ENCODE measurements around the gene TSPAN13.
"Not testable (repeated sequence)": the region's sequence is repeated elsewhere in the genome, so short reads cannot be mapped to it uniquely, and the experiment has no call there.

TSPAN13 gene

DNA sequence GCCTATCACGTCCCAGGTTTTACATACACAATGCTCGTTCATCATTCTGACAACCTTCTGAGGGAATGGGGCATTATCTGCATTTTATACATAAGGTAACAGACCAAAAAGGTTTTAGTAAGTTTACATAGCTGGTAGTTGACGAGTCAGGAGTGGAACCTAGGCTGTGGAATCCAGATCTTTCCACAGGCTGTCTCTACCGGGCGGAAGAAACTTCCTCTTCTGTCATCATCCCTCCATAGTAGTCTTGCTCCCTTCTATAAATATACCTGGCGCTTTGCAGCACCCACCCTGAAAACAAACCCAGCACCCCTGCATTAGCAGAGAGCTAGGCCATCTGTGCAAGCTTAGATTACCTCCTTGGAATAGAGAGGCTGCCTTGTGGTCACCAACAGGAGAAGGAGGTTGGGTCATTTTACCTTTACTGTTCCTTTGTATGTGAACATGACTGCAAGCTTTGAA, 1.3 kb downstream of the TSPAN13 start:
- no peaks in the 10 kb centered on the region for H3K27me3 ChIP-seq (ENCODE audit: control insufficient read depth in 2 of 2, insufficient read depth in 2 of 2, low read length in 2 of 2)
- peak overlapping the region; percentile 76 to 86 for H3K27ac ChIP-seq (ENCODE audit: low read depth in 2 of 2, low read length in 2 of 2)
- H3K9me3 ChIP-seq (ENCODE audit: control insufficient read depth in 2 of 2, low read length in 2 of 2), result no peaks in the 10 kb centered on the region
- peak overlapping the region; percentile 91 to 92 for H3K4me3 ChIP-seq (ENCODE audit: low read length in 2 of 2)
- peaks cover 2 to 9% of the 10 kb centered on the region in 2 donors for H3K4me1 ChIP-seq (ENCODE audit: control insufficient read depth in 2 of 2, insufficient read depth in 2 of 2, low read length in 2 of 2)
- H3K36me3 ChIP-seq (ENCODE audit: control insufficient read depth in 2 of 2, insufficient read depth in 2 of 2, low read length in 2 of 2), result no peaks in the 10 kb centered on the region
- H3K9ac ChIP-seq (ENCODE audit: low read depth in 1 of 2, low read length in 2 of 2), result peak overlapping the region; percentile 54 to 89

DNA sequence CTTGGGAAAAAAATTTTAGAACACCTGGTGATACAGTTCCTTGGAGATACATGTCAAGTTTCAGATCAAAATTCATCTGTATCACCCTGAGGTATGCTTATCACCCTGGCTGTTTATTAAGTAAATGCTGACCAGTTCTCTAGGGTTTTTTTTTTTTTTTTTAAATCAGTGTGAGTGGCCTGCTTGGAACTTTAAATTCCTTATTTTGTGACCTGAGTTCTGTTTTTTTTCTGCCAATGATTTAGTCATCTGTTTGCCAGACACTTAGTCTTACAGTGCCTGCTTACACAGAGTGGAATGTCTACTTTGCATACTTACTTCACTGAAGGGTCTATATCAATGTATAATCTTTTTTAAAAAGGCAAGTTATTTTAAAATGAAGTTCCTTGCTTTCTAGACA, 1.8 kb downstream of the TSPAN13 start:
- Histone ChIP-seq H3K4me3 (ENCODE audit: low read length in 2 of 2) (peak overlapping the region; percentile 91 to 92), H3K9me3 (ENCODE audit: control insufficient read depth in 2 of 2, low read length in 2 of 2) (no peaks in the 10 kb centered on the region)

DNA sequence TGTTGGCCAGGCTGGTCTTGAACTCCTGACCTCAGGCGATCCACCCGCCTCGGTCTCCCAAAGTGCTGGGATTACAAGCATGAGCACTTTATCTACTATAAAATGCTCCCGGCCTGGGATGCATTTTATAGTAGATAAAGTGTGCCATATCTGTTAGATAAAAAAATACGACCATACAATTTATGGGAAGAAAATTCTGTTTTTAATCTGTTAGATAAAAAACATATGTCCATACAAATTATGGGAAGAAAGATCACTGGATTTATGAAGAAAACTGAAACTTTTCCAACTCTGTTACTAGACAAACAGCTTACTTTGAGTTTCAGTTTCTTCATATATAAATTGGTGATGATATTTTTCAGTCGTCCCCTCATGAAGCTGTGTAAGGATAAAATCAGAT, 4.5 kb downstream of the TSPAN13 start:
- no peak overlapping the region for H3K9ac ChIP-seq (ENCODE audit: low read depth in 1 of 2, low read length in 2 of 2)
- no peaks in the 10 kb centered on the region for H3K27me3 ChIP-seq (ENCODE audit: control insufficient read depth in 2 of 2, insufficient read depth in 2 of 2, low read length in 2 of 2)
- no peak overlapping the region for H3K4me3 ChIP-seq (ENCODE audit: low read length in 2 of 2)
- H3K9me3 ChIP-seq (ENCODE audit: control insufficient read depth in 2 of 2, low read length in 2 of 2), result no peaks in the 10 kb centered on the region
- no peaks in the 10 kb centered on the region for H3K36me3 ChIP-seq (ENCODE audit: control insufficient read depth in 2 of 2, insufficient read depth in 2 of 2, low read length in 2 of 2)
- H3K27ac ChIP-seq (ENCODE audit: low read depth in 2 of 2, low read length in 2 of 2), result no peak overlapping the region
- peaks cover 6 to 21% of the 10 kb centered on the region in 2 donors for H3K4me1 ChIP-seq (ENCODE audit: control insufficient read depth in 2 of 2, insufficient read depth in 2 of 2, low read length in 2 of 2)

More for the DNA sequence above, 1.8 kb downstream of the TSPAN13 start:
- Histone ChIP-seq H3K27ac (ENCODE audit: low read depth in 2 of 2, low read length in 2 of 2) (peak overlapping the region; percentile 76 to 86), H3K4me1 (ENCODE audit: control insufficient read depth in 2 of 2, insufficient read depth in 2 of 2, low read length in 2 of 2) (peaks cover 3 to 9% of the 10 kb centered on the region in 2 donors), H3K9ac (ENCODE audit: low read depth in 1 of 2, low read length in 2 of 2) (peak overlapping the region; percentile 54 to 89), H3K36me3 (ENCODE audit: control insufficient read depth in 2 of 2, insufficient read depth in 2 of 2, low read length in 2 of 2) (no peaks in the 10 kb centered on the region), H3K27me3 (ENCODE audit: control insufficient read depth in 2 of 2, insufficient read depth in 2 of 2, low read length in 2 of 2) (no peaks in the 10 kb centered on the region)

DNA sequence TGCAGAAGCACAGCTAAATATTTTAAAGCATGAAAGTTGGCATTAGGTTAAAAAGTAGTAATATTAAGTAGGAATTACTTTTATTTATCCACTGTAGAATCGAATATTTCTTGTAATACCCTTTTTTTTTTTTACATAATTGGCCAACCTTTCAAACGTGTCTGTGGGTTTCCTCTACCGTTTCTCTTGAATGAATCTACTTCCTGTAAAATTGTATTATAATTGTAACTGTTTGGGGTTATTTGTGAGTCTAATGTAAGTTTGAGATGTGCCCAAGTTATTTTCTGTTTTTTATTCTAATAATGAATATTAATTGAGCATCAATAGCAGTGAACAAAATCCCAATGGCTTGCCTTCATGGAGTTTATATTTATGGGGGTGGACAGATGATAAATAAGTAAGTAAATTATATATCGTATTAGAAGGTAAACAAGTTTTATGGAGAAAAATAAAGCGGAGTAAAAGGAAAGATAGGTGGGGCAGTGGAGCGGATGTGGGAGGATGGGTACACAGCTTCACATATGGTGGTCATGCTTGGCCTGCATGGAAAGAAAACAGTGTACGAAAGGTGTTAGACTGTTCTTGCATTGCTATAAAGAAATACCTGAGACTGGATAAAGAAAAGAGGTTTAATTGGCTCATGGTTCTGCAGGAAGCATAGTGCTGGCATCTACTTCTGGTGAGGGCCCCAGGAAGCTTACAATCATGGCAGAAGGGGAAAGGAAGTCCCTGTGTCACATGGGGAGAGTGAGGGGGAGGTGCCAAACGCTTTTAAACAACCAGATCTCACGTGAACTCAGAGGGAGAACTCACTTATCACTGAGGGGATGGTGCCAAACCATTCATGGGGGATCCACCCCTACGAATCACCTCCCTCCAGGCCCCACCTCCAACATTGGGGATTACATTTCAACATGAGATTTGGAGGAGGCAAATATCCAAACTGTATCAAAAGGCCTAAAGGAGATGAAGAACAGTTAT, 5.4 kb downstream of the TSPAN13 start:
- Histone ChIP-seq H3K27ac (ENCODE audit: low read depth in 2 of 2, low read length in 2 of 2) (no peak overlapping the region), H3K9me3 (ENCODE audit: control insufficient read depth in 2 of 2, low read length in 2 of 2) (no peaks in the 10 kb centered on the region), H3K36me3 (ENCODE audit: control insufficient read depth in 2 of 2, insufficient read depth in 2 of 2, low read length in 2 of 2) (peaks cover 0 to 4% of the 10 kb centered on the region in 2 donors), H3K4me1 (ENCODE audit: control insufficient read depth in 2 of 2, insufficient read depth in 2 of 2, low read length in 2 of 2) (peaks cover 4 to 21% of the 10 kb centered on the region in 2 donors), H3K27me3 (ENCODE audit: control insufficient read depth in 2 of 2, insufficient read depth in 2 of 2, low read length in 2 of 2) (no peaks in the 10 kb centered on the region), H3K9ac (ENCODE audit: low read depth in 1 of 2, low read length in 2 of 2) (no peak overlapping the region), H3K4me3 (ENCODE audit: low read length in 2 of 2) (no peak overlapping the region)

DNA sequence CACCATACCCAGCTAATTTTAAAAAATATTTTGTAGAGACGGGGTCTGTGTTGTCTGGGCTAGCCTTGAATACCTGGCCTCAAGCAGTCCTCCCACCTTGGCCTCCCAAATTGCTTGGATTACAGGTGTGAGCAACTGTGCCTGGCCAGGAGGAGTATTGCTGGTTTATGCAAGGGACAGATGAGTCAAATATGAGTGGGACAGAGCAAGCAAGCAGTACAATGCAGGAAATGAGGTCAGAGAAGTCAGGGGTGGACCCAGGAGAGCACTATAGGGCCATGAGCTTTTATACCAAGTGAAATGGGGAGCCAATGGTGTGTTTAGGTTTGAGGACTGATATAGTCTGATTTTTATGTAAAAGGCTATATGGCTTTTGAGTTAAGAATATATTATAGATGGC, 6.3 kb downstream of the TSPAN13 start:
- Histone ChIP-seq H3K36me3 (ENCODE audit: control insufficient read depth in 2 of 2, insufficient read depth in 2 of 2, low read length in 2 of 2) (peaks cover 0 to 4% of the 10 kb centered on the region in 2 donors), H3K27me3 (ENCODE audit: control insufficient read depth in 2 of 2, insufficient read depth in 2 of 2, low read length in 2 of 2) (no peaks in the 10 kb centered on the region), H3K9ac (ENCODE audit: low read depth in 1 of 2, low read length in 2 of 2) (no peak overlapping the region), H3K4me1 (ENCODE audit: control insufficient read depth in 2 of 2, insufficient read depth in 2 of 2, low read length in 2 of 2) (peaks cover 4 to 21% of the 10 kb centered on the region in 2 donors), H3K9me3 (ENCODE audit: control insufficient read depth in 2 of 2, low read length in 2 of 2) (no peaks in the 10 kb centered on the region), H3K27ac (ENCODE audit: low read depth in 2 of 2, low read length in 2 of 2) (no peak overlapping the region), H3K4me3 (ENCODE audit: low read length in 2 of 2) (no peak overlapping the region)

DNA sequence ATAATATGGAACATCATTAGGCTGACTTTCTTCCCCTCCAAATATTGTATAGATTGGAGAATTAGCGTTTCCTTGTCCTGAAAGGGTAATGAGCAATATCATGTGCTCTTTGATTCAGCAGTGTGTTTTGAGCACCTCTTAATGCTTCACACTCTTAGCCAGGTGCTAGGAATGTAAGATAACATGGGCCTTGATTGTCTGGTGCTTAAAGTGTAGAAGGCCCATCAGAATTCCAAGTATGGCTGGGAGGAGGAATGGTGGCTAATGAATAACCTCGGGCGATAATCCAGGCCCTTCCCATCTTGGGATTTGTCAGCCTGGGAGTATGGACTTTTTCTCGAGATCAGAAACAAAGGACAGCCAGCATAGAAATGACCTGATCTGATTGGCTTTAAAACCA, 8.6 kb downstream of the TSPAN13 start:
- Histone ChIP-seq H3K27ac (ENCODE audit: low read depth in 2 of 2, low read length in 2 of 2) (peak overlapping the region in 1 of 2 donors; percentile 36), H3K4me1 (ENCODE audit: control insufficient read depth in 2 of 2, insufficient read depth in 2 of 2, low read length in 2 of 2) (peaks cover 4 to 19% of the 10 kb centered on the region in 2 donors), H3K4me3 (ENCODE audit: low read length in 2 of 2) (no peak overlapping the region), H3K9me3 (ENCODE audit: control insufficient read depth in 2 of 2, low read length in 2 of 2) (no peaks in the 10 kb centered on the region), H3K9ac (ENCODE audit: low read depth in 1 of 2, low read length in 2 of 2) (no peak overlapping the region), H3K36me3 (ENCODE audit: control insufficient read depth in 2 of 2, insufficient read depth in 2 of 2, low read length in 2 of 2) (peaks cover 0 to 4% of the 10 kb centered on the region in 2 donors), H3K27me3 (ENCODE audit: control insufficient read depth in 2 of 2, insufficient read depth in 2 of 2, low read length in 2 of 2) (no peaks in the 10 kb centered on the region)

DNA sequence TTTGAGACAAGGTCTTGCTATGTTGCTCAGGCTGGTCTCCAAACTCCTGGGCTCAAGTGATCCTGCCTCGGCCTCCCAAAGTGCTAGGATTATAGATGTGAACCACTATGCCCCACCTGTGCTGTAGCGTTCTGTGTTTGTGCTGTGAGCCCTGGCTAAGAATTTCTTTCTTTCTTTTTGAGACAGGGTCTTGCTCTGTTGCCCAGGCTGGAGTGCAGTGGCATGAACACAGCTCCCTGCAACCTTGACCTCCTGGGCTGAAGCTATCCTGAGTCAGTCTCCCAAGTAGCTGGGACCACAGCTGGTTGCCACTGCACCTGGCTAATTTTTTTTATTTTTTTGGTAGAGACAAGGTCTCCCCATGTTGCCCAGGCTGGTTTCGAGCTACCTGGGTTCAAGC, 11.4 kb downstream of the TSPAN13 start:
- Histone ChIP-seq H3K9ac (ENCODE audit: low read depth in 1 of 2, low read length in 2 of 2) (no peak overlapping the region), H3K36me3 (ENCODE audit: control insufficient read depth in 2 of 2, insufficient read depth in 2 of 2, low read length in 2 of 2) (peaks cover 0 to 4% of the 10 kb centered on the region in 2 donors), H3K4me3 (ENCODE audit: low read length in 2 of 2) (no peak overlapping the region), H3K9me3 (ENCODE audit: control insufficient read depth in 2 of 2, low read length in 2 of 2) (no peaks in the 10 kb centered on the region), H3K27ac (ENCODE audit: low read depth in 2 of 2, low read length in 2 of 2) (peak overlapping the region in 1 of 2 donors; percentile 16), H3K27me3 (ENCODE audit: control insufficient read depth in 2 of 2, insufficient read depth in 2 of 2, low read length in 2 of 2) (no peaks in the 10 kb centered on the region), H3K4me1 (ENCODE audit: control insufficient read depth in 2 of 2, insufficient read depth in 2 of 2, low read length in 2 of 2) (peaks cover 4 to 19% of the 10 kb centered on the region in 2 donors)

DNA sequence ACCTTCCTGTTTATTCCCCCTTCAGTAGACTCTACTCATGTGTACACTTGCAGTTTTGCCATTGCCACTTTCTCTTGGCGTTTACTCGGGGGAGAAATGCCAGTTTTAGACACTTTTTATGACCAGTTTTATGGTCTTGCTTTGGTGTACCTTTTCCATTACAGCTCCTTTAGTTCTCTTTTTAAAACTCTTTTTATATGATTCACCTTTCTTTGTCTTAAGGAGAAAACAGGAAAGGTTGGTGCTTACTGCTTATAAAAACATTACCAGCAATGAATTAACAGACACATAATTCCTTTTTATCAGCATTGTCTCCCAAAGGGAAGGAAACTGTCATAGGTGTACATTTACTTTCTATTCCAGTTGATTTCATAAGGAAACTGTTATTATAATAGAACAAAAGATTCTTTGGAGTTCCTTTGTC, 11.9 kb downstream of the TSPAN13 start:
- H3K27ac ChIP-seq (ENCODE audit: low read depth in 2 of 2, low read length in 2 of 2), result peak overlapping the region in 1 of 2 donors; percentile 16
- H3K9me3 ChIP-seq (ENCODE audit: control insufficient read depth in 2 of 2, low read length in 2 of 2), result no peaks in the 10 kb centered on the region
- no peak overlapping the region for H3K9ac ChIP-seq (ENCODE audit: low read depth in 1 of 2, low read length in 2 of 2)
- H3K36me3 ChIP-seq (ENCODE audit: control insufficient read depth in 2 of 2, insufficient read depth in 2 of 2, low read length in 2 of 2), result peaks cover 0 to 4% of the 10 kb centered on the region in 2 donors
- H3K4me1 ChIP-seq (ENCODE audit: control insufficient read depth in 2 of 2, insufficient read depth in 2 of 2, low read length in 2 of 2), result peaks cover 2 to 19% of the 10 kb centered on the region in 2 donors
- no peaks in the 10 kb centered on the region for H3K27me3 ChIP-seq (ENCODE audit: control insufficient read depth in 2 of 2, insufficient read depth in 2 of 2, low read length in 2 of 2)
- H3K4me3 ChIP-seq (ENCODE audit: low read length in 2 of 2), result peak overlapping the region in 1 of 2 donors; percentile 26

DNA sequence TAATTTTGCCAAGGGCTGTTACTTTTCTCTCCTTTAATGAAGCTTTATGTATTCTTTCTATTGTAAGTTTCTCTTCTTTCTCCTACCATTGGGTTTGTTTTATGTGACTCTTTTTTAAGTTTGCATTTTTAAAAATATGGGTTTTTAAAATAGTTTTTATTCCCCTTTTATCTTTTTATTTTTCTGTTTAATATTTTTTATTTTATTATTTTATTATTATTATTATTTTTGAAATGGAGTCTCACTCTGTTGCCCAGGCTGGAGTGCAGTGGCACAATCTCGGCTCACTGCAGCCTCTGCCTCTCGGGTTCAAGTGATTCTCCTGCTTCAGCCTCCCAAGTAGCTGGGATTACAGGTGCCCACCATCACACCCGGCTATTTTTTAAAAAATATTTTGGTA, 16.4 kb downstream of the TSPAN13 start:
- not testable (repeated sequence) for H3K4me1 ChIP-seq (ENCODE audit: control insufficient read depth in 2 of 2, insufficient read depth in 2 of 2, low read length in 2 of 2); H3K27me3 ChIP-seq (ENCODE audit: control insufficient read depth in 2 of 2, insufficient read depth in 2 of 2, low read length in 2 of 2); H3K27ac ChIP-seq (ENCODE audit: low read depth in 2 of 2, low read length in 2 of 2); H3K4me3 ChIP-seq (ENCODE audit: low read length in 2 of 2); H3K36me3 ChIP-seq (ENCODE audit: control insufficient read depth in 2 of 2, insufficient read depth in 2 of 2, low read length in 2 of 2); H3K9me3 ChIP-seq (ENCODE audit: control insufficient read depth in 2 of 2, low read length in 2 of 2); H3K9ac ChIP-seq (ENCODE audit: low read depth in 1 of 2, low read length in 2 of 2)

DNA sequence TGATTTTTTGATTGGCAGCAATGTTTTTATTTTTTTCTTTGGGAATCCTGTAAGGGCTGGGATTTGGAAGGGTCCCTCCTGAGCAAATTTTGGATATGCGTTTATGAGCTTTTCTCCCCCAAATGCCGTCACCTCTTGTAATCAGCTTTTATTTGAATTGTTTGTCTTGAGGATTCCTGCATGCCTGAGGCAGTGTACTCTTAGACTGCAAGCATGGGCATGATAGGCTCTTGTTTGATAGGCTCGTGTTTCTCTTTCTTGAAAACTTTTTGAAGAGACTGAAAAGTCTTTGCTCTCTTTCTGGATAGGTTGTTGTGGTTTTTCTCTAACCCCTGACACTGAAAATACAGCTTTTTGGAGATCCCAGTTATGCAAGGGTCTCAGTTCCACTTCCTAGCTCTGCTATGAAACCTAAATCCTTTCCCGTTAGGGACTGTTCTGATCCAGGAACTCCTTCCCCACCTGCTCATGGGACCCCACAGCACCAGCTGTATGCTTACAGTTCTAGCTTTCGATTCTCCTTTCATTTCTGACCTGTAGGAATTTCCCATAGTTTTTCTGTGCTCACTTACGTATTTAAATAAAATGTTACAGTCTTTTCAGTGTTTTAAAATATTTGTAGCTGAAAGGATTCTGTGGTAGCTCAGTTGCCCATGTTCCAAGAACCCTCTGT, 17.2 kb downstream of the TSPAN13 start:
- peaks cover 0 to under 1% of the 10 kb centered on the region in 2 donors for H3K4me1 ChIP-seq (ENCODE audit: control insufficient read depth in 2 of 2, insufficient read depth in 2 of 2, low read length in 2 of 2)
- no peaks in the 10 kb centered on the region for H3K27me3 ChIP-seq (ENCODE audit: control insufficient read depth in 2 of 2, insufficient read depth in 2 of 2, low read length in 2 of 2)
- no peak overlapping the region for H3K9ac ChIP-seq (ENCODE audit: low read depth in 1 of 2, low read length in 2 of 2)
- H3K9me3 ChIP-seq (ENCODE audit: control insufficient read depth in 2 of 2, low read length in 2 of 2), result no peaks in the 10 kb centered on the region
- H3K4me3 ChIP-seq (ENCODE audit: low read length in 2 of 2), result no peak overlapping the region
- H3K27ac ChIP-seq (ENCODE audit: low read depth in 2 of 2, low read length in 2 of 2), result no peak overlapping the region
- no peaks in the 10 kb centered on the region for H3K36me3 ChIP-seq (ENCODE audit: control insufficient read depth in 2 of 2, insufficient read depth in 2 of 2, low read length in 2 of 2)

All from mucosa of rectum (tissue), 2 donors.